B cell (primary cell): ENCODE data around the gene ABLIM1.

Experiments used
- EZH2 ChIP-seq: IDR thresholded peaks from 2 replicates; pipeline ENCODE4 v1.6.1; 2012; ENCODE audit warnings: borderline replicate concordance, low read depth, mild to moderate bottlenecking, moderate library complexity, low read length; ENCODE audit not compliant: insufficient read depth, poor library complexity, severe bottlenecking
- TF ChIP-seq, protein P1 (sequence below): fragments of 200-600 bp; IDR thresholded peaks from one replicate; pipeline ENCODE4 v1.8.0; 2022; ENCODE audit warnings: antibody characterized with exemption, mild to moderate bottlenecking

DNA sequence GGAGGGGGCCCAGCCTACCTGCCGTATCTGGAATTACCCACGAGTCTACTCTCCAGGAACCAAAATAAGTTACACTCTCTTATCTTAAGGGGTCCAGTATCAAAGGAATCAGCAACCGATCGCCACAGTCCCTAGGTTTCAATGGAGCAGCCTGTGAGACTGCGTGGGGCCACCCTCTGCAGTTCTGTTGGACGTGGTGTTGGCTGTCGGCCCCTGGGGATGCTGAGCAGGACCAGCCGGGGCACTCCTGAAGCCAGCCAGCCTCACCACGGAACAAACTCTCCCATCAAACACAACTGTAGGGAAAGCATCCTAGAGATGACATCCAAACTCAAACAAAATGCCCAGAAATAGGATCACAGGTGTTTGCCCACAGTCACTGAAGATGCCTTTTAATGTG is 25.5 kb upstream of the ABLIM1 start:
- TF ChIP-seq, protein P1, sequence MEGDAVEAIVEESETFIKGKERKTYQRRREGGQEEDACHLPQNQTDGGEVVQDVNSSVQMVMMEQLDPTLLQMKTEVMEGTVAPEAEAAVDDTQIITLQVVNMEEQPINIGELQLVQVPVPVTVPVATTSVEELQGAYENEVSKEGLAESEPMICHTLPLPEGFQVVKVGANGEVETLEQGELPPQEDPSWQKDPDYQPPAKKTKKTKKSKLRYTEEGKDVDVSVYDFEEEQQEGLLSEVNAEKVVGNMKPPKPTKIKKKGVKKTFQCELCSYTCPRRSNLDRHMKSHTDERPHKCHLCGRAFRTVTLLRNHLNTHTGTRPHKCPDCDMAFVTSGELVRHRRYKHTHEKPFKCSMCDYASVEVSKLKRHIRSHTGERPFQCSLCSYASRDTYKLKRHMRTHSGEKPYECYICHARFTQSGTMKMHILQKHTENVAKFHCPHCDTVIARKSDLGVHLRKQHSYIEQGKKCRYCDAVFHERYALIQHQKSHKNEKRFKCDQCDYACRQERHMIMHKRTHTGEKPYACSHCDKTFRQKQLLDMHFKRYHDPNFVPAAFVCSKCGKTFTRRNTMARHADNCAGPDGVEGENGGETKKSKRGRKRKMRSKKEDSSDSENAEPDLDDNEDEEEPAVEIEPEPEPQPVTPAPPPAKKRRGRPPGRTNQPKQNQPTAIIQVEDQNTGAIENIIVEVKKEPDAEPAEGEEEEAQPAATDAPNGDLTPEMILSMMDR: no peak
- TF ChIP-seq EZH2: no peak
